Glomerular endothelial cell (primary cell): ENCODE measurements around the gene CPEB1. TPM values are rescaled to one million over a fixed set of nuclear protein-coding genes. Genes with fewer than 3 reads are reported as not detected.
A peak's percentile ranks its signal among the peaks of the same experiment; 100 is the strongest.
"Not testable (repeated sequence)": the region's sequence is repeated elsewhere in the genome, so short reads cannot be mapped to it uniquely, and the experiment has no call there.

ENCODE experiments used
- DNase-seq: peaks from one replicate; pipeline ENCODE4 v3.0.0-alpha.2; 2011; ENCODE audit warnings: low read depth, low spot score; ENCODE audit errors: extremely low read depth
- total RNA-seq: library from RNA; depleted of rRNA; stranded (reverse); fragments of >200 nt; gene quantifications from 2 replicates; pipeline ENCODE4 v1.2.3, GENCODE V29; 2015

CPEB1 gene
- total RNA-seq, 1 donor from 2014 or later: not detected

GRCh38 chr15:82548700-82549099 lies 98.5 kb downstream of the CPEB1 start:
- DNase-seq: no peak

DNA sequence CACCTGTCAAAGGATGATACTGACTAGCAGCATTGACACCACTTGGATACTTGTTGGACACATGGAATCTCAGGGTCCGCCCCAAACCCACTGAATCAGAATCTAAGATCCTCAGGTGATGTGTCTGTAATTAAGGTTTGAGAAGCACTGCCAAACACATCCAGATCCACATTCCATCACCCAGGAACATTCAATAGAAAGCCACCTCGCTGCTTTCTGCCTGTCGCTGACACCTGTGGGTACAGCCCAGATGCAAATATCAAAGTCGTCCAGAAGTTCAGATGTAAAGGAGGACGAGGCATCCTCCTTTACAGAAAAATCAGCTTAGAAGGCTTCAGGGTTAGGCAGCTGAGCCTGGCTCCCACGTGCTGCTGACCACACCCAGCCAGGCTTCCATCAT lies 101.7 kb downstream of the CPEB1 start:
- DNase-seq: no peak

- no peak for DNase-seq
Observed at GRCh38 chr15:82545002-82545401, 102.2 kb downstream of the CPEB1 start.

- DNase-seq: no peak
Observed at GRCh38 chr15:82544431-82544830, 102.7 kb downstream of the CPEB1 start.

GRCh38 chr15:82543160-82543559 lies 104.0 kb downstream of the CPEB1 start:
- no peak for DNase-seq

GRCh38 chr15:82540984-82541431 lies 106.2 kb downstream of the CPEB1 start:
- no peak for DNase-seq

- peak; percentile 67 for DNase-seq
Observed at GRCh38 chr15:82540055-82540983, 106.8 kb downstream of the CPEB1 start, which contains the start of gene RPS17. RPS17 (minus strand) TSS chr15:82540457; CDS start chr15:82540428, 29 bp downstream.

GRCh38 chr15:82539691-82540054 lies 107.5 kb downstream of the CPEB1 start:
- DNase-seq: no peak

DNA sequence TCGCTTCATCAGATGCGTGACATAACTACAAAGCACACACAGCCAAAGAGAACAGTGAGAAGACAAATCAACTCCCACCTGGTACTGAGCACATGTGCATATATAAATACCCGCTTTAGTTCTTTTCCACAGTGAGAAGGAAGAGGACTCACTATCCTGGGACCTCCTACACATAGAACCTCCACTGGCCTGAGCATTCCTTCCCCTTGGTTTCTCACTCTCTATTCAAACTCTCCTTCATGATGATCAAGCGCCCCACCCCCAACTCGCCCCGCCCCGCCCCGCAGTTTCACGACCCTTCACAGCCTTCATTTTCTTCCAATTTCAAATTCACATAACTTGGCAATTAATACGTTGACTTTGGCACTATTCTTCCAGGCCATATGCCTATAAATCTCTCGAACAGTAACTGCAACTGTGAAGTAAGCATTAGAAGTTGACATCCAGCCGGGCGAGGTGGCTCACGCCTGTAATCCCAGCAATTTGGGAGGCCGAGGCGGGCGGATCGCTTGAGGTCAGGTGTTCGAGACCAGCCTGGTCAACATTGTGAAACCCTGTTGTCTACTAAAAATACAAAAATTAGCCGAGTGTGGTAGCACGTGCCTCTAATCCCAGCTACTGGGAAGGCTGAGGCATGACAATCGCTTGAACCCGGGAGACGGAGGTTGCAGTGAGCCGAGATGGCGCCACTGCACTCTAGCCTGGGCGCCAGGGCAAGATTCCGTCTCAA lies 108.0 kb downstream of the CPEB1 start:
- no peak for DNase-seq

DNA sequence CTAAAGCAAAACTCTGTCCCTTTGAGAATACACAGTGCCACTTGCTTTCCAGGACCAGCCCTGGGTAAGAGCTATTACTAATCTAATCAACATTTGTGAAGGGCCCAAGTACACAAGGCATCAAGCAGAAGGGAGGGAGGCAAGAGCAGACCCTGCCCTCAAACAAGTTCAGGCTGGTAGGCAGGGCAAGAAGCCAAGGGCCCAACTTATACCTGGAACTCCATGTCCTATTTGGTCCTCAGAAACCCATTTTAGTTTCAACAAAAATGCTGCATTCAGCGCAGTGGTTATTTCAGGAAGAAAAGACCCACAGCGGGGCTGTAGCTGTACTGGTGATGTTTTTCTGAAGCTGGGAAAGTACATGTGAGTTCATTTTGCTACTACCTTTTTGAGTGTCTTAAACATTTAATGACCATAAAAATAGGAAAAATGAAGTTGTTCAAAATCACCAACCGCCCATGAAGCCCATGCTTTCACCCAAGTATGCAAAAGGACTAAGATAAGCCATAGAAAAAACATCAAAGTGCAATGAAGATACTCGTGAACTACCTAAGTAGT lies 109.7 kb downstream of the CPEB1 start:
- no peak for DNase-seq

GRCh38 chr15:82536409-82537350 lies 110.5 kb downstream of the CPEB1 start:
- no peak for DNase-seq

GRCh38 chr15:82535566-82536408 lies 111.4 kb downstream of the CPEB1 start:
- no peak for DNase-seq

DNA sequence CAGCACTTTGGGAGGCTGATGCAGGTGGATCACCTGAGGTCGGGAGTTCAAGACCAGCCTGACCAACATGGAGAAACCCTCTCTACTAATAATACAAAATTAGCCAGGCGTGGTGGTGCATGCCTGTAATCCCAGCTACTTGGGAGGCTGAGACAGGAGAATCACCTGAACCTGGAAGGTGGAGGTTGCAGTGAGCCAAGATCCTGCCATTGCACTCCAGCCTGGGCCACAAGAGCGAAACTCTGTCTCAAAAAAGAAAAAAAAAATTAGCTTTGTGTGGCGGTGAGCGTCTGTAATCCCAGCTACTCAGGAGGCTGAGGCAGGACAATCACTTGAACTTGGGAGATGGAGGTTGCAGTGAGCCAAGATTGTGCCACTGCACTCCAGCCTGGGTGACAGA lies 112.0 kb downstream of the CPEB1 start:
- DNase-seq: not testable (repeated sequence)

- not testable (repeated sequence) for DNase-seq
Observed at GRCh38 chr15:82534457-82534861, 112.7 kb downstream of the CPEB1 start.

DNA sequence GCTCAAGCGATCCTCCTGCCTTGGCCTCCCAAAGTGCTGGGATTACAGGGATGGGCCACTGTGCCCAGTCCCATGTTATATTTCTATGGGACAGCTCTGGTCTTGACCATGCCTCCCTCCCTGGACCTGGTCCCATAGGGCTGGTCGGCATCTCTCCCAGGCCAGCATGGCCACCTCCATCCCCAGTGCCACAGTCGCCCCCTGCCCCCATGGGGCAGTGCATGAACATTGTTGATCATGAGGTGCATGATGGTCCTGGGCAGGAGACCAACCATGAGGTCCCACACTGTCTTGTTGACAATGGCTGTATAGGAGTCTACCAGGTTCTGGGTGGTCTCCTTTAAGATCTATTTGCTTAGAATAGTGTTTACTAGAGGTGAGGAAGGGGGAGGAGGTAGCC lies 113.4 kb downstream of the CPEB1 start:
- DNase-seq: no peak

- no peak for DNase-seq
Observed at GRCh38 chr15:82532991-82533481, 114.1 kb downstream of the CPEB1 start.

GRCh38 chr15:82532383-82532990 lies 114.7 kb downstream of the CPEB1 start:
- DNase-seq: no peak

- no peak for DNase-seq
Observed at GRCh38 chr15:82531496-82532382, 115.4 kb downstream of the CPEB1 start.
